ENCODE measurements around the gene TCEAL5.

DNA sequence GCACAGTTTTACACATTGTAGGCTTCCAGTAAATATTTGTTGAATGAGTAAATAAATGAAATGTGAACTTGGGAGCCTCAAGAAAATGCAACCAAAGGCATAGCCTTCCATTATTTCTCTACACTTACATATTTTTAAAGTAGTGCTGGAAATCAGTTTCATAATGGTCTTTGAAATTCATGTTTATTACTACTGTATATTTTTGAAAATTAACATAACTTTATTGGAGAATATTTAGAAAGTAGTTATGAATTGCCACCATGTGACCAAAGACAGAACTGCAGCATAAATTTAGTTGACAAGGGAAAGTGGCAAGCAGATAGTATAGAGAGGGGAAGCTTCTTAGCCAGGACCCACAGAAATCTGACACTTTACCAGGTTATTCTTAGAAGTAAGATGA lies 28.0 kb downstream of the TCEAL5 start:
- TF ChIP-seq SP1 (IDR thresholded peaks at IDR 0.05; ENCODE audit: low read depth, low read length), result no peak
- no peak for TF ChIP-seq CEBPB (IDR thresholded peaks at IDR 0.05; ENCODE audit: borderline replicate concordance in 1 of 2, low read depth in 2 of 2, low read length in 2 of 2)
- no peak for TF ChIP-seq RAD51 (IDR thresholded peaks at IDR 0.05)

Measured in GM12878 (cell line).